Hippocampal formation (tissue), 2 donors: ENCODE data around the gene PFKP.
"Not testable (repeated sequence)": the region's sequence is repeated elsewhere in the genome, so short reads cannot be mapped to it uniquely, and the experiment has no call there.

Experiments
- DNase-seq, 2 donors: peaks; one replicate each; lab custom pipeline; 2025; lab: John Stamatoyannopoulos, UW

The PFKP gene

DNA sequence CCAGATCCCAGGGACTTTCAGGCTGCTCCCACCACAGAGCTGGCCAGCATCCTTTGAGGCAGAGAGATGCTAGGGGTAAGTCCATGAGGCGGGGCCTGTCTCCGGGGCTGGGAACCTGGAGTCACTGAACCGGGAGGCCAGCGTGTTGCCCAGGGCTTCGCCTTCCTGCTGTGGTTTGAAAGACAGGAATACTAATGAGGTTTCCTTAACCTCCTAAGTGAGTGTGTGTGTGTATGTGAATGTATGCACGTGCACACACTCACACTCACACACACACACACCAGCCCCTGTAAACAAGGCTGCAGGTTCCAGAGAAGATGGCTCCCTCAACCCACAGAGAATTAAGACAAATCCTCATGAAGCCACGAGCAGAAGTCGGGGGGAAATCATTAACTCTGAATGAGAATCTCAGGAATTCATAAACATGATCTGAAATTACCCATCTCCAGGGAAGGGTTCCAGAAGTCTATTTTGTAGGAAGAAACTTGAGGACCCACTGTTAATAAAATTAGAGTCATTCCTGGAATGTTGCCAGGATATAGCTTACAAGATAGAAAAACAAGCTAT is 20.3 kb upstream of the PFKP start:
- DNase-seq = no peak

DNA sequence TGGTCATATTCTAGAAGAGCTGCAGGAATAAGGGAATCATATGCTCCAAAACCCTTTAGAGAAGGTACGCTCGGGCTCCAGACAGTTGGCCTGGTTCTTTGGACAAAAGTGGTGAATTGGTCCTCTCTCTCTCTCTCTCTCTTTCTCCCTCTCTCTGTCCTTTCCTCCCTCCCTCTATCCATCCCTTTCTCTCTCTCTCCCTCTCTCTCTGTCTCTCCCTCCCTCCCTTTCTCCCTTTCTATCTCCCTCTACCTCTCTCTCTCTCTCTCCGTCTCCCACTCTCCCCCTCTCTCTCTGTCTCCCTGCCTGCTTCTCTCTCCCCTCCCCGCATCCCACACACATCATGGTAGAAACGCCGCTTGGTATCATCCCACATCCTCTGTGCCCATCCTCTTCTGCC is 19.8 kb upstream of the PFKP start:
- DNase-seq = no peak

DNA sequence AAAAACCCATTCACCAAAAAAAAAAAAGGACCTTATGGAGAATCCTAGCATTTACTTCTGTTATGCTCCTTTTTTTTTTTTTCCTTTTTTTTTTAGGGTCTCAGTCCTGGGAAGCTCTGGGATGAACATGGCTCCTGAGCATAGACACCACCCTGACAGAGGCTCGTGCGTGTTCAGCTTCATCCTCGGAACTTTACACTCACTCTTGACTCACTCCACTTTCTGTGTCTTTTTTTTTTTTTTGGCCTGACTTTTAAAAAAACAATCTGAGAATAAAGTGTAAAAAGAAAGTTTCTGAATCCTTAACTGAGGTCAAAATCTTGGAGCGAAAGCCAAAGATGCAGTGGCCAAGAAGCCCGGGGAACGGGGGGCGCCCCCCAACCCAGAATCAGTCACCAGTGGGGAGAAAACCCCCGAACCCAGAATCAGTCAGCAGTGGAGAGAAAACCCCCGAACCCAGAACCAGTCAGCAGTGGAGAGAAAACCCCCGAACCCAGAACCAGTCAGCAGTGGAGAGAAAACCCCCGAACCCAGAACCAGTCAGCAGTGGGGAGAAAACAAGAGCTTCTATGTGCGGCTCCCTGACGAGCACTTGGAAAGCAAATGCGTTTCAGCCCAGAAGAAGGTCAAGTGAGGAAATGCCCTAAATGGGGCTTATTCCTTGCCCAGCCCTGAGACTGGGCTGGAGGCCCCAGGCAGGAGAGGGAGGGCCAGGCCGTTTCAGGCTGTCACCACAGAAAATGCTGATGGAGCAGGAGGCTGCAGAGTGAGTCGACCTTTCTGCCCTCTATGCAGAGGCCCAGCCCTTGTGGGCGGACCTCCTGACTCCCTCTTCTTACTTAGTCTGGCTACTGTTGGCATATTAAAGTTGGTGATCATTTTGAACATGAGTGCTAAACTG is 19.0 kb upstream of the PFKP start:
- DNase-seq = no peak

DNA sequence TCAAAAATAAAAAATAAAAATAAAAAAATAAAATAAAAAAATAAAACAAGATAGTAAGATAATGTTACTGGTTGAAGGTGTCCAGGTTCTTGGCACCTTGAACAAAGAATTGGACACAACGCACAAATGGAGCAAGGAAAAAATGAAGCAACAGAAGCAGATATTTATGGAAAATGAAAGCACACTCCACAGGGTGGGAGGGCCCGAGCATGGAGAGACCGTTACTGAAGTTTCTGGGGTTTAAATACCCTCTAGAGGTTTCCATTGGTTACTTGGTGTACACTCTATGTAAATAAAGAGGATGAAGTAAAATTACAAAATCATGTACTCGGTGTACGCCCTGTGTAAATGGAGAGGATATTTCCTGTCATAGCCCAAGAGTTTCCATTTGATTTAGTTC is 15.7 kb upstream of the PFKP start:
- DNase-seq = no peak

DNA sequence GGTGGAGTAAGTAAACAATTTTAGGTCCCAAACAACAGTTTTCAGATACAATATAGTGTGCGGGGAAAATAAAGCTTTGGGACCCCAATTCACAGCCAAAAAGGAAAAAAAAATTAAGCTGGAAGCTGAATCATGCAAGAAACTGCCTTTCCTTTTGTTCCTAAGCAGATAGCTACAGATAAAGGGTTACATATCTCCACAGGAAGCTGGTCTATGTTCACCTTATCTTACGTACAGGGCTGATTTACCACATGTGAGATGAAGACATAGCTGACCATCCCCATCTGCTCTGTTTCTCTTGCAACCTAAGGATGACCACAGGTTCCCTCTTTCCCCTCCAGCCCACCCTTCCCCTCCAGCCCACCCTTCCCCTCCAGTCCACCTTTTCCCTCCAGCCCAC is 14.2 kb upstream of the PFKP start:
- no peak for DNase-seq

DNA sequence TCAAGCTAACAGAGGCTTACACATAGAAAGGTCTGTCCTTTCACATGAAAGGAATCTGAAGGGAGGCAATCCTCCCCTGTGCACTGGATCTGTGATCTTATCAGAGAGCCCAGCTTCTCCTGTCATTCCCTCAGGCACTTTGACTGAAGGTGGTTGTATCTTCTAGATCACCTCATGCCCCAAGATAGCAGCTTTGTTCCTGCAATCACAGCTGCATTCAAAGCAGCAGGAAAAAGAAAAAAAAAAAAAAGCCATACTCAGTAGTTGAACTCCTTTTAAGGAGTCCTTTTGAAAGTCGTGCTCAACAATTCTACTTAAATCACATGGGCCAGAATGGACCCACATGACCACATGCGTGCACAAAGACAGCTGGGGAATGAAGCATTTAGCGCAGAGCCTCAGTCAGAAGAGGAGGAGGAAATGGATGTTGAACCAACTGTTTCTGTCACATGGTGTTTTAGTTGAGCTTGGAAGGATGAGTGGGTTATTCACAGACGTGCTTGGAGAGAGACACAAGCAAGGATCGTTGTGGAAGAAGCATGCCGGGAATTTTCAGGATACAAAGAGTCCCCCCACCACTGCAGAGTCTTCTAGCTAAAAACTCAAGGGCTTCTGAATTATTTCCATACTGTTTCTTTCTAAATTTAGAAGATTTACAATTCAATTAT is 13.0 kb upstream of the PFKP start:
- DNase-seq = peak in 1 of 2 donors; percentile 44

DNA sequence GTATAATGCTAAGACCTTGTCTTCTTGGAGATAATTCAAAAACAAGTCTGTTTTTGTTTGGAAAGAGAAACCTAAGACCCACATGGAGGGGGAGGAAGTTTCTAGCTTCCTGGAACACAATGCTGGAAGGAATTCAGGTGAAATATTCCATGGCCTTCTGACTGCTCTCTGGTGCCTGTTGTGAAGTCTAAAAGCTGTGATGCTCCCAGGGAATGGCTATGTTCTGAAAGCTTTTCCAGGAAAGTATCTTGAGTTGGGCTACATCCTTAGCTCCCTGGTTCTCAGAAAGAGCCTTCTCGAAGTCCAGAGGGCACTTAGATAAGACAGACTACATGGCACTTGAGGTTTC is 12.5 kb upstream of the PFKP start:
- no peak for DNase-seq

DNA sequence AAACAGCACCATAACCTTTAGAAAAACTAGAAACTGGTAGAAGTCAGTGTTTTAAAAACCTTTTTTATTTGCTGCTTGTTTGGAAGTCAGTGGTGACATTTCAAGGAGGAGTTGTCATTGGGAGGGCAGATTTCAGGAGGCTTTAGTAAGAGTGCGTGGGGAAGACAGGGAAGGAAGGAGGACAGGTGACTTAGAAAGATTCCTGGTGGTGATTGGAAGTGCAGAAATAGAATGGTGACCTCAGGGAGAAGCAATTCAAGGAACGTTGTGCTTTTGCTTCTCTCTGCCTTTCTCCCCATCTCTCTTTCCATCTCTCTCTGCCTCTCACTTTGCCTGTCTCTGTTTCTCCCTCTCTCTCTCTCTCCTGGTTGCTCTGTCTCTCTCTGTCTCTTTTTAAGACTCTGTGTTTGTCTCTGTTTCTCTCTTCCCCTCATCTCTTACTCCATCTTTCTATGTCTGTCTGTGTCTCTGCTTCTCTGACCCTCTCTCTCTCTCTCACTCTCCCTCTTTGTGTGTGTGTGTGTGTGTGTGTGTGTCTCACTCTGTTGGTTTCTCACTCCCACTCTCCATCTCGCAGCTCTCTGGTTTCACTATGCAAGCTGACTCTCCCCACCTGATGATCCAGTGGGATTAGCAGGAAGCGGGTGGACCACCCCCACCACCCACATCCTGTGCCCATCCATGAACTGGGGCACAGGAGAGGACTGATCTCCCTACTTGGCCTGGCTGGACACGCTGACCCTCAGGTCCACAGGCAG is 10.9 kb upstream of the PFKP start:
- DNase-seq = no peak

DNA sequence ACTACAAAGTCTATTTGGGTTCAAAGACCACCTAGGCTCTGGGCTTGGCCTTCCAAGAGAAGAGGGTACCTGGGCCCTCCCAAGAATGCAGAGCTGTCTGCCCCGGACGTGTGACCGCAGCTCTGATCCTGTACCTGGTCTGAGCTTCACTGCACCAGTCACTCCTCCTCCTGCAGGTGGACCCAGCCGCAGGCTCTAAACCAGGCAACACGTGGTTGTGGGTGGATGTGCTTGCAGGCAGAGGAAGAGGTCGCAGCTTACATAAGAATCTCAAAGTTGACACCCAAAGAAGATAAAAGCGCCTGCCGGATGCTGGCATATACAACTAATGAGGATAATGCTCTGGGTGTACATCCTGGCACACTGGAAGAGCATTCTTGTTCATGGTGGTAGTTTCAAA is 9.4 kb upstream of the PFKP start:
- no peak for DNase-seq

DNA sequence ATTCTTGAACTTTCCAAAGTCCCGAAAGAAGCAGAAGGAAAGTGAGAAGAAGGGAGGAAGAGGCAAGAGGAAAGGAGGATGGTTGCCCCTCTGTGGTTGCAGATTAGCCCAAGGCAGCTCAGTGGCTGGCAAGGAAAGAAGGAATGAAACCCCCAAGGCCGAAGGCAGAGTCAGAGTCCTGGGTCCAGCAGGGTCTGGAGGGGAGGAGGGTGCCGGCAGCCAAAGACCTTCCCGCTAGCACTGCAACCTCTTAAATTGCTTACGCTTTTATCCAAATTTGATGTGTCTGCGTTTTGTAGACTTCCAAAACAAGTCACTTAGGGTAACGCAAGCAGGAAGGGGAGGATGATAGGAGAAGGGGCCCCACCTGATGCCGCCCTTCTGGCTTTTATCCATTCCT is 7.4 kb upstream of the PFKP start:
- no peak for DNase-seq

DNA sequence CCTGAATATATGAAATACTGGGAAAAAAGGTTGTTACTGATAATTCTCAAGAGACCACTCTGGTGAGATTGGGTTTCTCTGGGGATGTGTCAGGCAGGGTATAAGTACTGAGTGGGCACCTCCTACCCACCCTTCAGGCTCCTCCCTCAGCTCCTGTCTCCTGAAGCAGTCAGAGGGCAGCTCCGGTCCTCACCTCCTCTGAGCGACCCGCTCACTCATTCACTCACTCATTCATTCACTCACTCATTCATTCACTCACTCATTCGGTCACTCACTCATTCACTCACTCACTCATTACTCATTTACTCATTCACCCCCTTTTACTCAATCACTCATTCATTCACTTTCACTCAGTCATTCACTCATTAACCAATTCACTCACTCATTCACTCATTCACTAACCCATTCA is 6.9 kb upstream of the PFKP start:
- no peak for DNase-seq

DNA sequence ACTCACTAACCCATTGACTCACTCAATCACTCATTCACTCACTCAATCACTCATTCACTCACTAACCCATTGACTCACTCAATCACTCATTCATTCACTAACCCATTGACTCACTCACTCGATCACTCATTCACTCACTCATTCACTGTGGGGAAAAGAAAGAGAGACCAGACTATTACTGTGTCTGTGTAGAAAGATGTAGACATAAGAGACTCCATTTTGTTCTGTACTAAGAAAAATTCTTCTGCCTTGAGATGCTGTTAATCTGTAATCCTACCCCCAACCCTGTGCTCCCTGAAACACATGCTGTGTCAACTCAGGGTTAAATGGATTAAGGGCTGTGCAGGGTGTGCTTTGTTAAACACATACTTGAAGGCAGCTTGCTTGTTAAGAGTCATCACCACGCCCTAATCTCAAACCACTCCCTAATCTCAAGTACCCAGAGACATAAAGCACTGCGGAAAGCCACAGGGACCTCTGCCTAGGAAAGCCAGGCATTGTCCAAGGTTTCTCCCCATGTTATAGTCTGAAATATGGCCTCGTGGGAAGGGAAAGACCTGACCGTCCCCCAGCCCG is 5.9 kb upstream of the PFKP start:
- not testable (repeated sequence) for DNase-seq

DNA sequence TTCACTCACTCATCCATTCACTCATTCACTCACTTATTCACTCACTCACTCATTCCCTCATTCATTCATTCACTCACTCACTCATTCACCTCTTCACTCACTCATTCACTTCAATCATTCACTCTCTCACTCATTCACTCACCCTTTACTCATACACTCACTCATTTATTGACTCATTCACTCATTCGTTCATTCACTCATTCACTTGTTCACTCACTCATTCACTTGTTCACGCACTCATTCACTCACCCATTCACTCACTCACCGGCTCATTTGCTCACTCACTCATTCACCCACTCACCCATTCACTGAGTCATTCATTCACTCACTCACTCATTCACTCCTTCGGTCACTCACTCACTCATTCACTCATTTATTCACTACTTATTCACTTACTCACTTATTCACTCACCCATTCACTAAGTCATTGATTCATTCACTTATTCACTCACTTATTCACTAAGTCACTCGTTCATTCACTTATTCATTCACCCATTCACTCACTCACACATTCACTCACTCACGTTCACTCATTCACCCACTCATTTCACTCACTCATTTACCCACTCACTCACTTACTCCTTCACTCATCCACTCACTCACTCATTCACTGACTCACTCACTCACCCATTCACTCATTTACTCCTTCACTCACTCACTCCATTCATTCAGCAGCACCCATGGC is 4.7 kb upstream of the PFKP start:
- DNase-seq = no peak

DNA sequence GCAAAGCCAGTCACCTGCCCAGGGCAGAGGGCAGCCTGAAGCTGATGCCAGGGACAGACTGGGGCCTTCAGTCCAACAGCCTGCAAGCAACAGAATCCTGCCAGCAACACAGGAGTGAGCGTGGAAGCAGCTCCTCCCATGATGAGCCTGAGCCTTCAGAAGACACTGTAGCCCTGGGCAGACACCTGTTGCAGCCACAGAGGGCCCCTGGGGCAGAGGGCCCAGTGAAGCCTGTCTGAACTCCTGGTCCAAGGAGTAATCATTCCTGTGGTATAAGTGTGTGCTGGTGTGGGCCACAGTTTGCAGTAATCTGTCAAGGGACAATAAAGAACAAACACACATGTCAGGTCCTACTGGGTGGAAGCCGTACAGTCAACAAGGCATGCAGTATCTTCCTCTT is 2.9 kb upstream of the PFKP start:
- no peak for DNase-seq

DNA sequence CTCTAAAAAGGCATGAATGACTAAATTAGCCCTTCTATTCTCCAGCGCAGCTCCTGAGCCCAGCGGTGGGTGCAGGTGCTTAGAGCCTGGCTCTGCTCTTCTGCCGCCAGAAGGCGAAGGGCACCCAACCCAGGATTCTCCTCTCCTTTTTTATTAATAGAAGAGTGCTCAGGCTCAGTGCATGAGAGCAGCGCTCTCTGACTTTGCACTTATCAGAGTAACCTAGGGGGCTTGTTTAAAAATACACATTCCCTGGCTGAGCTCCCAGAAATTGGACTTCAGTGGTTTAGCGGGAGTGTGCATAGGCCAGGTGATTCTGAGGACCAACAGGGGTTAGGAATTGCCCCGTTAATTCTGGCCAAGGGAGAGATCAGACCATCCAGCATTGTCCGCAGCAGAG is 1.7 kb upstream of the PFKP start:
- no peak for DNase-seq

DNA sequence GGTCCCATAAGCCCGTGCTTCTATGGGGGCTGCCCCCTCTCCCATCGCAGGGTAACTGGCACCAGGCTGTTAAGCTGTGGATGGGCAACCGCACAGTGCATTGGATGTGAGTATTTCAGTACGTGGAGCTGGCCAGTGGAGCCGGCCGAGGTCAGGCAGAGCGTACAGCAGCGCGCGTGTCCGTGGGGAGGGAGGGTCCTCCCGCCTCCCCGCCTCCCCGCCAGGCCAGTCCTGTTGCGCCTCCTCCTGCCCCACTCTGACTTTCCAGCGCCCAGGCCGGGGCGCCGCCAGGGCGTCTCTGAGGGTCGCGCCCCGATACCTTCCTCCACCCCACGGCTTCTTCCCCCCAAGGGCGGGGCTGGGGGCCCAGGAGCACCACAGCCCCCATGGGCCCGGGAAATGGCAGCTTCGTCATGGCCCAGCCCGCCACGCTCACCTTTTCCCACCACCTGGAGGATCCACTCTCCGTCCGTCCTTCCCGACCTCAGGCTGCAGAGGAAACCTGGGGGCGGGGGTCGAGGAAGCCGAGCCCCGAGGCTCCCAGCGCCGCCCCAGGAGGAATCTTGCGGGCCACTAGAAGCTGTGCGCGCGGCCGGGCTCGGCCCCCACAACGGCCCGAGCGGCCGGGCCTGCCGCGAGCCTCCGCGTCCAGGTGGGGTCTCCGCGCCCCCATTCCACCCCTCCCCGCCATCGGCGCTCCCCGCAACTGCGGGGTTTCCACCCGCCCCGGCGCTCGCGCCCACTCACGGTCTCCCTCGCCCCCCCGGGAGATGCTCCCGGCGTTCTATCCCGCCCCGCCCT is 831 bp upstream of the PFKP start:
- DNase-seq = no peak

DNA sequence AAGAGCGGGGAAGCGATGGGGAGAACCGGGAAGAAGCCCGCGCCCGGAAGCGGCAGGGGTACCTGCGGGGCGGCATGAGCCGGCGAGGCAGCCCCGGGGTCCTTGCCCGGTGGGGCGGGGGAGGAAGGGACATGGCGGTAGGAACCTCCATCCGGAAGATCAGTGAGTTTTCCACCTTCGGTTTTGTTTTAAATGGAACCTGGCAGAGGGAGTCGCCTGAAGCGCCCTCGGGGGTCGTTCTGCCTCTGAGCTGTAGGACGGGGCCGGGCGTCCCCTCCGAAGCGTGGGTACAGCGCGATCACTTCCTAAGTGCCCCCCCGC is 471 bp downstream of the PFKP start:
- DNase-seq = no peak

DNA sequence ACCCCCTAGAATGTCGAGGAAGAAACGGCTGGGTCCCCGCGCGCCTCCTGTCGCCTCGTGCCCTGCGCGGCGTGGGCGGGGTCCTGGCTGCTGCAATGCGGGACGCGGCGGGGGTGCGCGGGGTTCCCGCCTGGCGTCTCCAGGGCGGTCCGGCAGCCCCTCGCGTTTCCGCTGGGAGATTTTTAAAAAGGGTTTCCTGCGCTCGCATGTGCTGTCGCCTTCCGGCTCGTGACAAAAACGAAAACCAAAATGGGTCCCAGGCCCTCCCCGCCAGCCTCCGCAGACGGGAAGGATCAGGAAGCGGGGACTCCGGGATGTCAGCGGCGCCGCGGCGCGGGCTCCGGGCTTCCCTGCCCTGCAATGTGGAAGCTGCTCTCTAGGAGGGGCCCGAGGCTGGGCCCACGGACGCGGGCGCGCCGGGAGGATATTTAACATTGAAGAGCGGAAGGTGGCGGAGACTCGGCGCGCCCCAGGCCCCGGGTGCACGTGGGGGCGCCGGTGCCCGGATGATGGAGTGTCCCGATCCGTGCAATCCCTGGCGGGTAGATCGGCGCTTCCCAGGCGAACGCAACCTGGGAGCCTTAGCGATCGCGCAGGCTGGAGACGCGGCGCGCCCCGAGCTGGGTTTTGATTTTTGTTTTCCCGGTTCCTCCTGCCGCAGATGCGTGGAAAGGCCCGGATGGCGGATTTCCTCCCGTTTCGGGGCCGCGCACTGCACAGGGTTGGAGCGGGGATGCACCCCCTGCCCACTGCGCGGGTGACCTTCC is 1.0 kb downstream of the PFKP start:
- DNase-seq = peak in 1 of 2 donors; percentile 22

DNA sequence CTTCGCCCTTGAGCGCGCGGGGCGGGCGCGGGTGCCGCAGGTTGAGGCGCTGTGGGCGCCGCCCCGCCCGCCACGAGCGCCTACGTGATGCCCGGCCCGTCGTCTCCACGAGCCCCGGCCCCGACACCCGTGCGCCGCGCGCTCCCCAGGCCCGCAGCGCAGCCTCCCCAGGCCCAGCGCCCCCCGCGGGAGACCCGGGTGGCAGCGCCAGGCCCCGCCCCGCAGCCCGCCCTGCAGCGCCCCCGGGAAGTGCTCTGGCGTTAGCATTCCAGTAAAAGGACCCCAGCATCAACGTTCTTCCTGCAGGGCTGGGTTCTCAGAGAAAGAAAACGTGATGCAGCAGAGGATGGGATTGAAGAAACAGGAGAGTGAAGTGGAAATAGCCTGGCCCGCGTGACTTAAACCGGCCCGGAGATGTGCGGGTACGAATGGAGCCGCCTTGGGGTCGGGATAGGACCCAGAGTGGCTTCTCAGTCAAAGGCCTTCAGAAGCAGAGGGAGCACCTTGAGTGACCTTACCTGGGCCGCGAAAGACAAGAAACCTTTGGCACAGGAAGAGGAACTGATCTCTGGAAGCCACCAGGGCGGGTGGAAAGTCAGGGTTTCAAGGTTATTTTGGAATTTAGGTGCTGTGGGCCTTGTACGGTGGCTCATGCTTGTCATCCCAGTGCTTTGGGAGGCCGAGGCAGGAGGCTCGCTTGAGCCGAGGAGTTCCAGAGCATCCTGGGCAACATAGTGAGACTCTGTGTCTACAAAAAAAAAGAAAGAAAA is 1.8 kb downstream of the PFKP start:
- DNase-seq = no peak
